ENCODE results near the gene PALD1.

- TF ChIP-seq EP300 (IDR thresholded peaks at IDR 0.05), result no peak
- TF ChIP-seq, protein P1, sequence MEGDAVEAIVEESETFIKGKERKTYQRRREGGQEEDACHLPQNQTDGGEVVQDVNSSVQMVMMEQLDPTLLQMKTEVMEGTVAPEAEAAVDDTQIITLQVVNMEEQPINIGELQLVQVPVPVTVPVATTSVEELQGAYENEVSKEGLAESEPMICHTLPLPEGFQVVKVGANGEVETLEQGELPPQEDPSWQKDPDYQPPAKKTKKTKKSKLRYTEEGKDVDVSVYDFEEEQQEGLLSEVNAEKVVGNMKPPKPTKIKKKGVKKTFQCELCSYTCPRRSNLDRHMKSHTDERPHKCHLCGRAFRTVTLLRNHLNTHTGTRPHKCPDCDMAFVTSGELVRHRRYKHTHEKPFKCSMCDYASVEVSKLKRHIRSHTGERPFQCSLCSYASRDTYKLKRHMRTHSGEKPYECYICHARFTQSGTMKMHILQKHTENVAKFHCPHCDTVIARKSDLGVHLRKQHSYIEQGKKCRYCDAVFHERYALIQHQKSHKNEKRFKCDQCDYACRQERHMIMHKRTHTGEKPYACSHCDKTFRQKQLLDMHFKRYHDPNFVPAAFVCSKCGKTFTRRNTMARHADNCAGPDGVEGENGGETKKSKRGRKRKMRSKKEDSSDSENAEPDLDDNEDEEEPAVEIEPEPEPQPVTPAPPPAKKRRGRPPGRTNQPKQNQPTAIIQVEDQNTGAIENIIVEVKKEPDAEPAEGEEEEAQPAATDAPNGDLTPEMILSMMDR (IDR thresholded peaks at IDR 0.05), result no peak
Observed at GRCh38 chr10:70528741-70529362, 50.3 kb downstream of the PALD1 start.

Data from sigmoid colon (tissue), 4 donors.